ENCODE results near the gene GNAQ.
A peak's percentile ranks its signal among the peaks of the same experiment; 100 is the strongest.

GNAQ gene

DNA sequence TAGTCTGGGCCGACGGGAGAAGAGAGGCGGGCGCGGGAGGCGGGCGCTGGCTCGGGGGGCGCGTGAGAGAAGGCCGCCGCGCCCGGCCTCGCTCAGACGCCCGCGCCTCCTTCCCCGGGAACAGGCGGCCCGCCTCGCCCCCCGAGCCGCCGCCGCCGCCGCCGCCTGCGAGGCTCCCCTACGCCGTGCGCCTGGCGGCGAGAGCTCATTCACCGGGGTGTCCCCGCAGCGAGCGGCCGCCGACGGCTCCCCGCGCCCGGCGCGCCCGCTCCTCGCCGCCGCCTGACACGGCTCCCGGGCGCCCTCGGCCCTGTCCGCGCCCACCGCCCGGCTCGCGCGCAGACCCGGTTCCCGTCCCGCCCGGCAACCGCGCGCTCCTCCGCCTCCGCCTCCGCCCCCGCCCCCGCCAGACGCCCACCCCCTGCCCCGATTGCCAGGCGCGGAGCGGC is at the start of gene GNAQ:
Gene GNAQ (minus strand): TSS at position 368 of the 449 bp plus-strand sequence. CDS start 576 bp downstream, outside the sequence.
- CTCF ChIA-PET, result no interaction called here
- TF ChIP-seq, protein P1, sequence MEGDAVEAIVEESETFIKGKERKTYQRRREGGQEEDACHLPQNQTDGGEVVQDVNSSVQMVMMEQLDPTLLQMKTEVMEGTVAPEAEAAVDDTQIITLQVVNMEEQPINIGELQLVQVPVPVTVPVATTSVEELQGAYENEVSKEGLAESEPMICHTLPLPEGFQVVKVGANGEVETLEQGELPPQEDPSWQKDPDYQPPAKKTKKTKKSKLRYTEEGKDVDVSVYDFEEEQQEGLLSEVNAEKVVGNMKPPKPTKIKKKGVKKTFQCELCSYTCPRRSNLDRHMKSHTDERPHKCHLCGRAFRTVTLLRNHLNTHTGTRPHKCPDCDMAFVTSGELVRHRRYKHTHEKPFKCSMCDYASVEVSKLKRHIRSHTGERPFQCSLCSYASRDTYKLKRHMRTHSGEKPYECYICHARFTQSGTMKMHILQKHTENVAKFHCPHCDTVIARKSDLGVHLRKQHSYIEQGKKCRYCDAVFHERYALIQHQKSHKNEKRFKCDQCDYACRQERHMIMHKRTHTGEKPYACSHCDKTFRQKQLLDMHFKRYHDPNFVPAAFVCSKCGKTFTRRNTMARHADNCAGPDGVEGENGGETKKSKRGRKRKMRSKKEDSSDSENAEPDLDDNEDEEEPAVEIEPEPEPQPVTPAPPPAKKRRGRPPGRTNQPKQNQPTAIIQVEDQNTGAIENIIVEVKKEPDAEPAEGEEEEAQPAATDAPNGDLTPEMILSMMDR (IDR thresholded peaks at IDR 0.05; ENCODE audit: control extremely low read depth, extremely low read depth, low read depth, missing control alignments), result no peak
- peak; percentile 9 for DNase-seq (ENCODE audit: extremely low spot score)
- POLR2A ChIA-PET, result no interaction called here

DNA sequence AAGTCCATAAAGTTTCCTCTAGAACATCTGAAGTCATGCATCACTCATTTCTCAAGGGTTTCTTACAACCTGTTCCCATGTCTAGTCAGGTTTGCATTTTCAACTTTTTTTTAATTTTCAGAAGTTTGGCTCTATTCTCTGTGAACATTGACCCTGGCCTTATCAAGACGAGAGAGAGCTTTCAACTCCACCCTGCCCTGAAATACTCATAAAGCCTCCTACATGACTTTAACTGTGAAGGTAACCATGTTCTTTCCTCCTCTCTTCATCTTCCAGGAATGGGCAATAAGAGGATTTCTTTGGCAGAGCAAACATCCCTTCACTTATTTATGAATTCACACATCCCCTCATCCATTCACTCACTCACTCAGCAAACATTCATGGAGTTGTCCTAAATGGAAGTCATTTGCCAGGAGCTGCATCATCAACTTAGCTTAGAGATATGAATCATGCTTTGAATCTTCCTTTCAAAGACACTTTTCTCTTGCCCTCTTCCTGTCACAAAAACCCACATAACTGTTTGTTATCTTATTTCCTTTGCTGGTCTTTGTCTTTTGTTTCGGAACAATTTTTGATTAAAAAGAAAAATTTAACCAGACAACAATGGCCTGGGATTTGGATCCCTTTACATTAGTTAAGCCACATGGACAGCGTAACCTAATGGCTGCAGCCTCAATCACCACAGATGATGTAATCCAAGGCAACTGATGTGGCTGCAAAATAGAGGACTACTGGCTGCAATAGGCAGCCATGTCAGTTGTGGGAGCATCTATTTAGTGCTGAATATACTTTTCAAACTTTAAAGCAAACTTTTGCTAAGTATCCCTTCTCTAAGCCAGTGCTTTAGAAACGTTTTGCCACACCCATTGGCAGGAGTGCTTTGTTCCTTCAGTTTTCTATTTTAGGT is 43.0 kb upstream of the GNAQ start:
- no peak for DNase-seq (ENCODE audit: extremely low spot score)
- POLR2A ChIA-PET, result no interaction called here
- CTCF ChIA-PET, result no interaction called here
- TF ChIP-seq, protein P1 (IDR thresholded peaks at IDR 0.05; ENCODE audit: control extremely low read depth, extremely low read depth, low read depth, missing control alignments), result no peak

DNA sequence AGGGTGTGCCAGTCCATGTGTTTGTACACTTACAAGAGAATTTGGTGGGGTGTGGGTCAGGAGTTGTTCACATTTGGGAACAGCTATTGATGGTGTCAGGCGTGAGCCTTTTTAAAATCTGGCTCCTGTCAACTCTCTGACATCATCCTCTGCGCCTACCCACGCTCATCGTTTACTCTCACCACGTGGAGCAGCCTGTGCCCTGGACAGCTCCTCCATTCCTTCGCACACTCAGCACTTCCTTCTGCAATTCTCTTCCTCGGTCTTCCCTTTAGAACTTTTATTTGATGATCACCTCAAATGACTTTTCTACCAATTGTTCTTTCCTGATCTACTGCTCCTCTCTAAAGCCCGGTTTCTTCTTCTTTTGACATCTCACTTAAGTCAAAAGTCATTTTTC is 42.1 kb upstream of the GNAQ start:
- CTCF ChIA-PET, result interaction anchor here (1.8 kb wide), 1 partner anchor 28 kb away, joined by 3 read pairs; no protein-coding TSS in a partner anchor
- DNase-seq (ENCODE audit: extremely low spot score), result no peak
- TF ChIP-seq, protein P1 (IDR thresholded peaks at IDR 0.05; ENCODE audit: control extremely low read depth, extremely low read depth, low read depth, missing control alignments), result no peak
- POLR2A ChIA-PET, result no interaction called here

DNA sequence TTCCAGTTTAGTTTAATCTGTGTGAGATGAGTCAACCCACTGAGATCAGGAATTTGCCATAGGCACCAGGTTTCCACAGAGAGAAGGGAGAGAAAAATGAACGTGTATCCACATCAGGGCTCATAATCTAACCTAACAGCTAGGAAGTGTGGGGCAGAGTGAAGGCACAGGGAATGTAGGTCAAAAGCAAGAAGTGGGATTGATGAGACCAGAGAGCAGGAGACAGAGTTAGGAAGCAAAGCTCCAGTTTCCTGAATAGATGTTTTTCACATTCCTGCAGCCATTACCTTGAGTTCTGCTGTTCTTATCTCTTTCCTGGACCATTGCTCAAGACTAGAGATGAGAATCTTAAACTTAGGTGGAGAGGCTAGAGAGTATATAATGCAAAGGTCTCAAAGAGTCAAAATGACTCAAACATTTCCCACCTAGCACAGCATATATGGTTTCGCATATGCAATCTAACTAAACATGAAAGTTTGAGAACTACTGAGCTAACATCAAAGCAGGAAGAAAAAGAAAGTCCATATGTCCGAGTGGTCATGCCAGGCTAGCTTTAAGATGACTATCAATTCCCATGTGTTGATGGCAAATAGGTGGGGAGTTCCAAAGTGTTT is 41.1 kb upstream of the GNAQ start:
- no peak for DNase-seq (ENCODE audit: extremely low spot score)
- ChIA-PET POLR2A (no interaction called here), CTCF (interaction anchor here (0.7 to 1.8 kb wide), 3 partner anchors 29 to 38 kb away, joined by 3 read pairs; no protein-coding TSS in a partner anchor)
- TF ChIP-seq, protein P1 (IDR thresholded peaks at IDR 0.05; ENCODE audit: control extremely low read depth, extremely low read depth, low read depth, missing control alignments), result no peak

DNA sequence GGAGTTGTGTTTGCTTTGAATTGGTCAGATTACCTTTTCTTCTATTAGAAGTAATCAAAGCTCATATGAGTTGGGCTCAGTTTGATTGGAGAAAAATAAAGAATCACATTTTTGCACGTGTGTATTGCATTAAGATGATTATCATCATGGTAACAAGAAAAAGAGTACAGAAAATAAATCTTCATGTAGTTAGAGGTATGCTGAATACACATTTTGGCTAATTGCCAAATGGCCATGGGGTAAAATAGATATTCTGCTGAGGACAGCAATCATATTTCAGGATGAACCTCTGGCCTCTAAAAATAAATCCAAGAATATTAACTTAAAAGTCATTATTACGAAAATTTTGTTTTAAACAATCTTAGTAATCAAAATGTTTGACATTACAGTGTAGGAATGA is 38.9 kb upstream of the GNAQ start:
- TF ChIP-seq, protein P1 (IDR thresholded peaks at IDR 0.05; ENCODE audit: control extremely low read depth, extremely low read depth, low read depth, missing control alignments), result no peak
- ChIA-PET POLR2A (no interaction called here), CTCF (no interaction called here)
- DNase-seq (ENCODE audit: extremely low spot score), result no peak

DNA sequence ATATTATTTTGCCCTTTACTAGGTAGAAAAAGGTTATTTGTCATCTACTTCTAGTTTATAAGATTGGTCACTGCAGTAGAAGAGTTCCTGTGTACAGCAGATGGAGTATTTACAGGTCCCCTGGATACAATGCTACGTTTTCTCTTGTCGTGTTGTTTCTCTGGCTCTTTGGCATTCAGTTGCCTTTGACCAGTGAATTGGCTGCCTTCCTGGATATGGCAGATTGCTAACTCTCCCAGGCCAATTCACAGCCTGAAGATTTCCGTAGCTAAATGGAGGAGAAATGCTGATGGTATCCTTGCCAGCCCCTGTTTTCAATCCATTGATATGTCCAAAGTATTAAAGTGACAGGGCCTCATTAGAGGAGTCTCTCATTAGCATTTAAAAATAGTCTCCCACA is 32.5 kb upstream of the GNAQ start:
- TF ChIP-seq, protein P1 (IDR thresholded peaks at IDR 0.05; ENCODE audit: control extremely low read depth, extremely low read depth, low read depth, missing control alignments), result no peak
- ChIA-PET POLR2A (no interaction called here), CTCF (no interaction called here)
- DNase-seq (ENCODE audit: extremely low spot score), result no peak

Measured in GM10248 (cell line).